Neural cell (in vitro differentiated cells): ENCODE results near the gene COMT.

Experiments
- EP300 ChIP-seq: fragments of 450-650 bp; conservative IDR thresholded peaks from 2 replicates; pipeline ENCODE4 v1.6.1; 2014; ENCODE audit warnings: antibody characterized with exemption, mild to moderate bottlenecking, moderate library complexity; ENCODE audit not compliant: poor library complexity, severe bottlenecking
- EZH2 ChIP-seq: fragments of 200-600, 300-800 bp; shearing (Covaris generic), sonication (generic); IDR thresholded peaks from 2 replicates; pipeline ENCODE4 v1.6.1; 2014; ENCODE audit warnings: antibody characterized with exemption, low read length, borderline replicate concordance, mild to moderate bottlenecking; ENCODE audit not compliant: insufficient read depth, poor library complexity, severe bottlenecking
- MXI1 ChIP-seq: fragments of 450-650 bp; conservative IDR thresholded peaks from 2 replicates; pipeline ENCODE4 v1.6.1; 2014; ENCODE audit warnings: antibody characterized with exemption, mild to moderate bottlenecking; ENCODE audit not compliant: poor library complexity, severe bottlenecking
- POLR2AphosphoS5 ChIP-seq: IDR thresholded peaks from 2 replicates; pipeline ENCODE4 v1.6.1; 2012
- RAD21 ChIP-seq: fragments of 450-650 bp; conservative IDR thresholded peaks from 2 replicates; pipeline ENCODE4 v1.6.1; 2014; ENCODE audit warnings: antibody characterized with exemption, mild to moderate bottlenecking, moderate library complexity
- REST ChIP-seq: IDR thresholded peaks from 2 replicates; pipeline ENCODE4 v1.6.1; 2012; ENCODE audit warnings: borderline replicate concordance
- SMC3 ChIP-seq: fragments of 450-650 bp; conservative IDR thresholded peaks from 2 replicates; pipeline ENCODE4 v1.6.1; 2014; ENCODE audit warnings: antibody characterized with exemption, mild to moderate bottlenecking, moderate library complexity; ENCODE audit not compliant: poor library complexity
- TAF1 ChIP-seq: IDR thresholded peaks from 2 replicates; pipeline ENCODE4 v1.6.1; 2012; ENCODE audit warnings: low read depth
- TF ChIP-seq, protein P1 (sequence below): fragments of 450-650 bp; IDR thresholded peaks from 2 replicates; pipeline ENCODE4 v1.5.1; 2014; ENCODE audit warnings: antibody characterized with exemption, mild to moderate bottlenecking, moderate library complexity; ENCODE audit not compliant: poor library complexity, severe bottlenecking

DNA sequence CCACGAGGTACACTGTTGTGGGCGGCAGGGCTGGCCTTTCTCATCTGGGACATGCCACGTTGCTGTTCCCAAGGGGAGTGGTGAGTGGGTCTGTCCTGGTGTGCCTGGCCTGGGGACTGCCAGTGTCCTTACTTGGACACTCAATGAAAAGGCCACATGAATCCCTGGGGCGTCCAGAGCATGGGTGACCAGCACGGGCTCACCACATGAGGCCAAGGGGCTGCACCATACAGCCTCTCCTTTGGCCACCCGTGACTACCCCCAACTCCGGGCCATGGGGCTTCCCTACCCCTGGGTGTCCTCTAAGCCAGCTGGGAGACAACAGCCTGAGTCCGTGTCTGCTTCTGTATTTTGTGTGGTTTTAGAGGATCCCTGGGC is 20.3 kb downstream of the COMT start:
- no peak for TF ChIP-seq REST
- TF ChIP-seq EZH2, result no peak
- no peak for TF ChIP-seq MXI1
- no peak for TF ChIP-seq RAD21
- TF ChIP-seq, protein P1, sequence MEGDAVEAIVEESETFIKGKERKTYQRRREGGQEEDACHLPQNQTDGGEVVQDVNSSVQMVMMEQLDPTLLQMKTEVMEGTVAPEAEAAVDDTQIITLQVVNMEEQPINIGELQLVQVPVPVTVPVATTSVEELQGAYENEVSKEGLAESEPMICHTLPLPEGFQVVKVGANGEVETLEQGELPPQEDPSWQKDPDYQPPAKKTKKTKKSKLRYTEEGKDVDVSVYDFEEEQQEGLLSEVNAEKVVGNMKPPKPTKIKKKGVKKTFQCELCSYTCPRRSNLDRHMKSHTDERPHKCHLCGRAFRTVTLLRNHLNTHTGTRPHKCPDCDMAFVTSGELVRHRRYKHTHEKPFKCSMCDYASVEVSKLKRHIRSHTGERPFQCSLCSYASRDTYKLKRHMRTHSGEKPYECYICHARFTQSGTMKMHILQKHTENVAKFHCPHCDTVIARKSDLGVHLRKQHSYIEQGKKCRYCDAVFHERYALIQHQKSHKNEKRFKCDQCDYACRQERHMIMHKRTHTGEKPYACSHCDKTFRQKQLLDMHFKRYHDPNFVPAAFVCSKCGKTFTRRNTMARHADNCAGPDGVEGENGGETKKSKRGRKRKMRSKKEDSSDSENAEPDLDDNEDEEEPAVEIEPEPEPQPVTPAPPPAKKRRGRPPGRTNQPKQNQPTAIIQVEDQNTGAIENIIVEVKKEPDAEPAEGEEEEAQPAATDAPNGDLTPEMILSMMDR, result no peak
- no peak for TF ChIP-seq SMC3
- TF ChIP-seq TAF1, result no peak
- TF ChIP-seq POLR2AphosphoS5, result no peak
- TF ChIP-seq EP300, result no peak
